Erythroblast (primary cell): Measurements from ENCODE around the gene MCRIP2.

Experiments used
- GATA1 ChIP-seq: IDR thresholded peaks from 2 replicates; pipeline ENCODE4 v1.6.1; 2011; ENCODE audit warnings: low read depth, mild to moderate bottlenecking, control low read depth, low read length, moderate library complexity
- POLR2A ChIP-seq: IDR thresholded peaks from 2 replicates; pipeline ENCODE4 v1.6.1; 2011; ENCODE audit warnings: mild to moderate bottlenecking, low read length

- TF ChIP-seq POLR2A (no peak), GATA1 (no peak)
Observed at GRCh38 chr16:676565-676902, 34.9 kb downstream of the MCRIP2 start.
